ENCODE measurements around the gene AP5S1.
"Not testable (repeated sequence)": the region's sequence is repeated elsewhere in the genome, so short reads cannot be mapped to it uniquely, and the experiment has no call there.

- not testable (repeated sequence) for TF ChIP-seq EZH2phosphoT487 (IDR thresholded peaks at IDR 0.05; ENCODE audit: insufficient read depth, low read depth); EZH2 (IDR thresholded peaks at IDR 0.05; ENCODE audit: insufficient read depth, poor library complexity, severe bottlenecking)
These were observed 23.8 kb downstream of the AP5S1 start for GRCh38 chr20:3843990-3844619.
